ENCODE results near the gene VSIG10L.

Gene VSIG10L

DNA sequence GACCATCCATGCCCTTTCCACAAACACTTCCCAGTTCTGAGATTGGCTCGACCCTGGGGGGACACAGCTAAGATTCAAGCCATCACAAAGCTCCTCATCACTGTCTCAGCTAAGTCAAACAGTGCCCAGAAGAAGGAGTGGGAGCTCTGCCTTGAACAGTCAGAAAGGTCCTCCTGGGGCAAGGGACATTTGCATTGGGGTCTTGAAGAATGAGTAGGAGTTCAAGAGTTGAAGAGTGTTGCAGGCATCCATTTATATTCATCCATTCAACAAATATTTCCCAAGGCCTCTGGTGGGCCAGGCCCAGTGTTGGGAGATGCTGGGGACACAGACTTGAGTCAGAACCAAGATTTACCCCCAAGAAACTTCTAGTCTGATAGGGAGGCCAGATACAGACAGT is 24.0 kb downstream of the VSIG10L start:
- no peak for DNase-seq (ENCODE audit: low spot score)

DNA sequence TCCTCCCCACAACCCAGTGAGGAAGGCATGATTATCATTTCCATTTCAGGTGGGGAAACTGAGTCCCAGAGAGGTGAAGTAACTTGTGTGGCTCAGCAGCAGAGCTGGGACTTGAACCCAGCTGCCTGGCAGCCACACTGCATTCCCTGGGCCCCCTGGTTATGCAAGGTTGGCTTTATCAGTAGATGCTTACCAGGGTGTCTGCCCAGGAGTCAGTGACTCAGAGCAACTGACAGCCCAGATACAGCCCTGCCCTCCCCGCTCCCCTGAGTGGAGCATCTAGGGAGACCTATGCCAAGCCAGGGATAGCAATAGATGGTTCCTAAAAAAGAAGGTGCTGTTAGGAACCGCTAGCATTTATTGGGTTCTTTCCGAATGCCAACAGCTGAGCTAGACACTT is 24.6 kb downstream of the VSIG10L start:
- no peak for DNase-seq (ENCODE audit: low spot score)

DNA sequence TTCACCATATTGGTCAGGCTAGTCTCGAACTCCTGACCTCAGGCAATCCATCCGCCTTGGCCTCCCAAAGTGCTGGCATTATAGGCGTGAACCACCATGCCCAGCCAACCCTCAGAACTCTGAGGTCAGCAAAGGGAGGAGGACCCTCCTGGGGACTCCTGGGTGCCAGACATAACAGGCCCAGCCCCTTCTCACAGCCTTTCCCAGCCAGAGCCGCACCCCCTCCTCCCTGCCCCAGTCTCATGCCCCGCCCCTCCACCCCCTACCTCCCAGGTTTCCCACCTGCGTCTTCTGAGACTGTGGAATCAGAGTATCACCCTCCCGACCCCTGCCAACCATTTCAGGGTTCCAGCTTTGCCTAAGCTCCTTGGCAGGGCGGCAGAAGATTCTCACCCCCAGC is 25.3 kb downstream of the VSIG10L start:
- no peak for DNase-seq (ENCODE audit: low spot score)

DNA sequence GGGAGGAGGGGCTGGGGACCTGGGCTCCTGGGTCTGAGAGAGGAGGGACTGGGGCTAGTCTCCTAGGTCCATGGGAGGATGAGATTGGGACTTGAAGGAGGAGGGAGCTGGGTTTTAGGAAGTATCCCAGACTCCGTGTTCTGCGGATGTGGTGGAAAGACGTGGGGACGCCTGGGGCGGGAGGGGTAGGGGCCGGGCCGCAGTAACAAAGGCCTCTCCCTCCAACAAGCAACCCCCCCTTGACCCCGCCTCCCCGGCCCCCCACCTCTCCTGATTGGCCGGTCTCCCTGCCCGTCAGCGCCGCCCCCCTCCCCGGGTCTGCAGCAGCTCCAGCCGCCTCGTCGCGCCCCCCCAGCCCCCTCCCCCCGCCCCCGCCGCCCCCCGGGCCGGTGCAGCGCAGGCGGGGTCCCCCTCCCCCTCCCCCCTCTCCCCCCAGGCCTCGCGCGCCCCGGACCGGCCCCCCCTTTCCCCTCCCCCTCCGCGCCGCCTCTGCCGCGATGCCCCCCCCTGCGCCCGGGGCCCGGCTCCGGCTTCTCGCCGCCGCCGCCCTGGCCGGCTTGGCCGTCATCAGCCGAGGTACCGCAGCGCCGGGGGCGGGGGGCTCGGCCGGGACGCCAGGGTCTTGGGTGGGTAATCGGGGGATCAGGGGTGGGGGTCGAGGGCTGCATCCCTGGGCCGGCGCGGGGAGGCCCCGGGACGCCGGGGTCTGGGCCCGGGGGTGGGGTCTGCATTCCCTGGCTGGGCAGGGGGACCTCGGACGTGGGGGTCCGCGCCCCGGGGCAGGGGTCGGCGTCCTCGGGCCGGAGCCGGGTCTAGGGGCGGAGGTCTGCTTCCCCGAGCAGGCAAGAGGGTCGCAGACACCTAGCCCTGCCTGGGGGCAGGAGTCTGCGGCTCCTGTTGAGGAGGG is 30.3 kb downstream of the VSIG10L start, which contains the start of gene IGLON5:
TSS of gene IGLON5 (plus strand) at position 294 of the 907 bp plus-strand sequence. CDS start at position 498, 204 bp downstream.
- DNase-seq (ENCODE audit: low spot score), result no peak

DNA sequence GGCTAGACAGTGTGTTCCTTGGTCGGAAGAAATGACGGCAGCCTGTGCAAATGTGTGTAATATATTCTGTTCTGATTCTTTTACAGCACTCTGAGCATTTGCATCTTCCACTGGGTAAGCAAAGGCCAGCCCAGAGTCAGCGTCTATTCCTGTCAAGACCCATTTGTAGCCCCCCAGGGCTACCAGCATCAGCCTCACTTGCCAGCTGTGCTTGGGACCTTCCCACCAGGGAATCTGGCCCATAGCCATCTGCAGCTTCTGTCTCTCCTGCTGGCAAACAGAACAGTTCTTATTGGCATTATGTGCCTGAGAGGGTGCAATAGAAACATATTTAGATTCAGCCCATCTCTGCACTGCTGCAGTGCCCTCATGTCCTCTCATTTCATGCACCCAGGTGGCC is 36.5 kb downstream of the VSIG10L start:
- no peak for DNase-seq (ENCODE audit: low spot score)

DNA sequence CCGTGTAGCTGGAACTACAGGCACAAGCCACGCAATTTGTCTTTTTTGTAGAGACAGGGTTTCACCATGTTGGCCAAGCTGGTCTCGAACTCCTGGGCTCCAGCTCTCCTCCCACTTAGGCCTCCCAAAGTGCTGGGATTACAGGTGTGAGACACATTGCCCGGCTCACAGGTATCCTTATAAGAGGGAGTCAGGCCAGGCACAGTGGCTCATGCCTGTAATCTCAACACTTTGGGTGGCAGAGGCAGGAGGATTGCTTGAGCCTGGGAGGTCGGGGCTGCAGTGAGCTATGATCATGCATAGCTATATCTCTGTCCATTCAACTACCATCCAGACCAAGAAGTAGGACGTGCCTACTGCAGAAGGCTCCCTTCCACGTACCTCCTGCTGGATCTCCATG is 40.7 kb downstream of the VSIG10L start:
- no peak for DNase-seq (ENCODE audit: low spot score)

DNA sequence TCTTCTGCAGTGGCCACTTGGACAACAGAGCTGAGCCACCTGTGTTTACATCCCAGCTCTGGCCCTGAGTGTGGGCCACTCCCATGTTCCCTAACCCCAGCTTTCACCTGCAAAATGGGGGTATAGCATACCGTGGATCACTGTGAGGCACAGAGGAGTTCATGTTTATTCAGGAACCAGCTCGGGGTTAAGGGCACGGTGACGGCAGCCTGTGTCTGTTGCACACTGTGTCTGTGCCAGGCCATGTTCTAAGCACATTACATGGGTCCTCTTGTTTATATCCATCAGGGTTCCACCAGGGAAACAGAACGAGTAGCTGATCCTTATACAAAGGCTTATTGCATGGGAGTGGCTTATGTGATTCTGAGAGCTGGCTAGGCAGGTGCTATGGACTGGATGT is 44.5 kb downstream of the VSIG10L start:
- DNase-seq (ENCODE audit: low spot score), result no peak

DNA sequence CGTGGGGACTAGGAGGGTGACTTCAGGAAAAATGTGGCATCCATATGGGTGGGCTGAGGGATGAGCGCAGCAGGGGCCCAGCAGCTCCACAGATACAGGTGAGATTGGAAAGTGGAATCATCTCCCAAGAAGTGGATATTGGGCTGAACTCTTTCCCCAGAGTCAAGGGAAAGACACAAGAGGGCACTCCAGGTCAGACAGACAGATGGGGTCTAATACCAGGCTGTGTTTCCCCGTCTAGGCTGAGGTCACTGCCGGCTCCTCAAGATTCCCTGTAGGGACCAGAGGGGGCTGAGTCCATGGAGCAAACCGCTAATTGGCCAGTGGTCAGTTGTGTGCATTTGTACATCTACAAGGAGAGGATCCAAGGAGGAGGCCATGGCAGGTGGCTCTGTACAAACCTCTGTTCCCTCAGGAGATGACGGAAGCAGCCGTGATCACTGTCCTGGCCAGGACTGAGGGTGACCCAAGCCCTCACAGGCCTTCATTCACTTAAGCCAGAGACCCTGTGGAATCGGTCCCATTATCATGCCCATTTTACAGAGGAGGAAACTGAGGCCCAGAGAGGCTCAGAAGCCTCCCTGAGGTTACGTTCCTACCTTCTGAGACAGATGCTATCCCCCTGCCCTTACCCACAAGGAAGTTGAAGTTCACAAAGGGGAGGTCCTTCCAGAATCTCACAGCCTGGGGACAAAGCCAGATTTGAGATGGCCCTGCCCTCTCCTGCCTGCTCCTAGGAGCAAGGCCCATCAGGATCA is 45.4 kb downstream of the VSIG10L start:
- no peak for DNase-seq (ENCODE audit: low spot score)

DNA sequence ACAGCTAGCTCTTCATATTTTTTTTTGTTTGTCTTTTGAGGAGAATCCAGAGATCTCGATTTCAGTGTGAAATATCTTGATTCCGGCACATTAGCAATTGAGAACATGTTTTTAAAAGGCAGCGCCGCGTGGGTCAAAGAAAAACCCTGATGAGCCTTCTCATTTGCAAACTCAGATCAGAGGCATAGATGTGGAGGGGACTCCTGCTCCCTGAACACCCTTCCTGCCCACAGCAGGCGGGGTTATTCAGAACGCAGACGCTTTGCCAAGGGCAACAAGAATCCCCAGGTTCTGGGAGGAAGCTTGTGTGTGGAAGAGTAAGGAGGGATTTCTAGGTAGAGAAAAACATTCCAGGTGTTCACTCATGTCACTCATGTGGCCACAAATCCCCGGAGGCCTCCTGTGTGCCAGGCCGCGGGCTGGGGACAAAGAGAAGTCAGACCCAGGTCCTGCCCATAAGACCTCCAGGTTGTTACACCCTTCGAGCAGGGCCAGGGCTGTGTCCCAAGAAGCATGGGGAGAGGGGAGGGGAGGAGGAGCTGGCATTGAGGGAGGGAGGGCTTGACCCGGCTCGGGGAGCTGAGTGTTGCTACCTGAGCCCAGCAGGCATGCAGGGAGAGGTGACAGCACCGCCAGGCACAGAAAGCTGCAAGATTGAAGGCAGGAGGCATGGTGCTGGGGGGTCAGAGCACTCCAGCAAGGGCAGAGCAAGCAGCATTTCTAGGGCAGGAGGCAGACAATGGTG is 46.4 kb downstream of the VSIG10L start:
- no peak for DNase-seq (ENCODE audit: low spot score)

DNA sequence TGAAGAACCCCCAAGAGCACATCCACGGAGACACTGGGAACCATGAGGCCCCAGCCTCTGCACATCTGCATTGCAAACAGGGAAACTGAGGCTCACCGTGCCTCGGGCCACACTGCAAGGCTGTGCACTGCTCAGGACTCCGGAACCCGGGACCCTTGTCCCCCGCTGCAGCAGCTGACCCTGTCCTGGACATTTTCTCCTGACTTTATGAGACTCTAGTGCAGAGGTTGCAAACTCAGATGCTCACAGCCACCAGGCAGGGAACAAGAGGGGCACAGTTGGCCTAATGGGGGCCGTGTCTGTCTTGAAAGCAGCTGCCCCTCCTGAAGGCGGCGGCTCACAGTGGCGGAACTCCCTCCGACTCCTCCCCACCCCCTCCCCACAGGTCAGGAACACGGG is 47.0 kb downstream of the VSIG10L start:
- no peak for DNase-seq (ENCODE audit: low spot score)

DNA sequence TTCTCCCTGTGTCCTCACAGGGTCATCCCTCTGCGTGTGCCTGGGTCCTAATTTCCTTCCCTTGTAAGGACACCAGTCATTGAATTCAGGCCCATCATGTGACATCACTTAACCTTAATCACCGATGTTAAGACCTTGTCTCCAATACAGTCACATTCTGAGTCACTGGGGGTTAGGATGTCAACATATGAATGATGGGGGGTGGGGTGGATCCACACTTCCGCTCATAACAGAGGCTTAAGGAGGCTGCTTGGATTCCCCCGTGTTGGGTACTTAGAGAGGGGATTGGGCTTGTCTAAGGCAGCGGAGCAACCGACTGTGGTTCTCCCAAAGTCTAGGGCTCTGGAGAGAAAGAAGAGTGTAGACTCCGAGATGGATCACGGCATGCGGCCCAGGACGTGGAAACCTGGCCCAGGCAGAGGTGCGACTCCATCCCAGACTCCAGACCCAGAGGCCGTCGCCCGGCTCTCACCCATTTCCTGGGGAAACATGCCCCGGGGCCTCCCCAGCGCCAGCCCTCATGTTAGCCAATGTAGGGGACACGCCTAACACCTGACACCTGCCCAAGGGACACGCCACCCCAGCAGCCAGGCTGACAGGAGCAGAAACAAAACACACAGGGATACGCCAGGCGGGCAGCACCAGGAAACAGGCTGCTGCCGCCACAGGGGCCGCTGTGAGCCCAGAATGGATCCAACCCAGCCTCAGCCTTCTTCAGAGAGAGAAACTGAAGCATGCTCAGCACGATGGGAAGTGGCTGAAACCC is 47.5 kb downstream of the VSIG10L start:
- no peak for DNase-seq (ENCODE audit: low spot score)

DNA sequence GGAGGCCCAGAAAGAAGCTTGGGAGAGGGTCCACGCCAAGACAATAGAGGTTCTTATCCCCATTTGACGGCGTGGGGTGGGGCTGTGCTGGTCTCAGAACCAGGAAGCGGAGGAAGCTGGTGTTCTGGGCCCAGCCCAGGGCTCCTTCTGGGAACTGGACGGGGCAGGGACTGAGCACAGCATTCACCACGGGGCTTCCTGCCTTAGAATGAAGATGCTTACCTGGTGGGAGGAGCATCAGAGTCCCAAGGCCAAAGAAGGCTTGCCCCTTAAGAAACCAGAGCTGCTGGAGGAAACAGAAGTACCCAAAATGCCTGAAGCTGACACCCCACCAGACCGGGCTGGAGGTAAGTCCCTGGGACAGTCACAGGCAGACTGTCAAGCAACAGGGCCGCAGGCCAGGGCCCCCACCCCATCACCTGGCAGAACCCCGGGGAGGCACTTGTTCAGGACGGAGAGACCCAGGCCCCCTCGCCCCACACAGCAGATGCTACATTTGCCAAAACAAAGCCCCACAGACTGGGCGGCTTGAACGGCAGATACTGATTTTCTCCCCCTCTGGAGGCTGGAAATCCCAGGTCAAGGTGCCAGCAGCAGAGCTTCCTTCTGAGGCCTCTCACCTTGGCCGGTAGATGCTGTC is 48.2 kb downstream of the VSIG10L start:
- no peak for DNase-seq (ENCODE audit: low spot score)

DNA sequence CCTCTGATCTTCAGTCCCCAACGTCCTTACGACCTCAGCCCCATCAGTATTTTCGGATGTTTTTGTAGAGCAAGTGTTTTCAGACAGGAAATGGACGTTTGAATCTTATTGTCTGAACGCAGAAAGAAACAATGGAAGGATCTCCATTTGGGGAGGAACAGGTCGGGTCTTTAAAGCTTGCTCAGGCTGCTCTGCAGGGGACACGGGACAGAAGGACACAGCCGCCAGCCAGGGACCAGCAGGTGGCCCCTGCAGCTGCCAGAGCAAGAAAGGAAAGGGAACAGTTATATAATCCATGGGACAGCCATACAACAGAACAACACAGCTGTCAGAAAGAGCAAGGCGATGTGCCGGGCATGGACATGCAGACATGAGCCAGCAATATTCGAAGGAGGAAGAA is 49.0 kb downstream of the VSIG10L start:
- no peak for DNase-seq (ENCODE audit: low spot score)

DNA sequence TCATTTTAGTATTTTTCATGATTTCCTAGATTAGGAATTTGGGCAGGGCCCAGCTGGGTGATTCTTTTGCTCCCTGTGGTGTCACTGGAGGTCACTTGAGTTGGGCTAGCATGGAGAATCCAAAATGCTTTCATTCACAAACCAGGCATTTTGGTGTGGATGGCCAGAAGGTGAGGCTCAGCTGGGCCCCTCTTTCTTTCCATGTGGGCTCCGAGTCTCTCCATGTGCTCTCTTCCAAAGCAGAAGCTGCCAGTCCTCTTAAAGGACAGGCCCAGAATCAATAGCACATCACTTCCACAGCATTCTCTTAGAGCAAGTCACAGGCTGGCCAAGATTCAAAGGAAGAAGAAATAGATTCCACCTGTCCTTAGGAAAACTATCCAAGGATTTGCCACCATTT is 52.3 kb downstream of the VSIG10L start:
- DNase-seq (ENCODE audit: low spot score), result no peak

DNA sequence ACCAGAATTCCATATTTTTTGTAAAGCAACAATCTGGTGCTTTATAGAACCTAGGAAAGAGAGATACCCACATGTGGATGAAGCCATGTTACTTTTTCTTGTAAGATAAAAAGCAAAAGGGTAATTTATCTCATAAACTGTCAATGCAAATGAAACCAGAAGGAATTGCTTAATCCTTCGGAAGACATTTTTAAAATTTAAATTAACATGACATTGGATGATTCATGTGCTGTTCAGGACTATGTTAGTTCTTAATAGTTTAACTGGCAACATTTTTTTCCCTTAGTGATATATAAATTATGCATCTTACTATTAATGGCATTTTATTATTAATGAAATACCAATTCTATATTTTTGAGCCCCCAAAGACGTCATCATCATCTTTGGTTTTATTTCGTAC is 56.3 kb downstream of the VSIG10L start:
- no peak for DNase-seq (ENCODE audit: low spot score)

DNA sequence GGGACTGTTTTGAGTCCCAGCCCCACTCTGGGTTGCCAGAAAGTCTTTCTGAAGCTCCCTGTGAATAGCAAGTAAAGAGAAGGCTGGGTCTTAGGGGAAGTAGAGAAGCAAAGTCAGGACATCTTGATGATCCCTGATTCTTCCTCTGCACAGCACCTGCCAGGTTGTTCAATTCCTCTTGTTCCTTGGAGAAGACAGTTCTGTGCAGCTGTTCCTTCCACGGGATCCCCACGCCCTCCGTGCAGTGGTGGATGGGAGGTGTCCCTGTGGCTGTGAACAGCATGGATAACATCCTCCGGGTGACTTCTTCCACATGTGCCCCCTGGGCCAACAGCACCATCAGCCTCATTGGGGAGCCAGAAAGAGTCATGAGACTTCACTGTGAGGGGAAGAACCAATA is 59.6 kb downstream of the VSIG10L start:
- DNase-seq (ENCODE audit: low spot score), result no peak
